Measurements from ENCODE around the gene CENPC.

CENPC gene

DNA sequence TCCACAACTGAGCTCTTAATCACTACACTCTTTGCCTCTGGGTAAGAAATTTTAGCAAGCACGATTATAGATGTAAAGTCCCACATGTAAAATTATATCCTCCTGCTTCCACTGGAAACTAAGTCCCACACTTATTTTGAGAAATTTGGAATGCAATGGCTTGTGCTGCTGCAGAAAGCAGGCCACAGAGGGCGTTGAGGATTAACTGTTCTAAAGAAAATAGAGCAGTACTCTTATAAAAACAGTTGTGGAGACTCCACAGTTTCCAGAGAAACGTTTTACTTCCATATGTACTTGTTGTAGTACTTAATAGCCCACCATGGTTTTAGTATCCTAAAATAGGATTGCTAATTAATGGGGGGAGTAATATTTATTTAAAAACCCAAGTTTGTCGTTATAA lies 1.7 kb upstream of the CENPC start:
- TF ChIP-seq OSR1 (CRISPR knock-in tag; IDR thresholded peaks at IDR 0.05), result no peak
- TF ChIP-seq GLIS3 (CRISPR knock-in tag; IDR thresholded peaks at IDR 0.05), result no peak
- no peak for TF ChIP-seq PPARA (CRISPR knock-in tag; IDR thresholded peaks at IDR 0.05; ENCODE audit: borderline replicate concordance)
- no peak for TF ChIP-seq ZNF8 (CRISPR knock-in tag; IDR thresholded peaks at IDR 0.05)
- TF ChIP-seq ZNF70 (CRISPR knock-in tag; IDR thresholded peaks at IDR 0.05), result no peak
- no peak for TF ChIP-seq ZFP30 (CRISPR knock-in tag; IDR thresholded peaks at IDR 0.05)
- TF ChIP-seq TCF4 (CRISPR knock-in tag; IDR thresholded peaks at IDR 0.05; ENCODE audit: borderline replicate concordance), result no peak
- no peak for TF ChIP-seq SNAI2 (CRISPR knock-in tag; IDR thresholded peaks at IDR 0.05)
- TF ChIP-seq ZNF565 (CRISPR knock-in tag; conservative IDR thresholded peaks at IDR 0.05; ENCODE audit: low read depth), result no peak
- no peak for TF ChIP-seq CSDC2 (CRISPR knock-in tag; IDR thresholded peaks at IDR 0.05)
- TF ChIP-seq, protein P1, sequence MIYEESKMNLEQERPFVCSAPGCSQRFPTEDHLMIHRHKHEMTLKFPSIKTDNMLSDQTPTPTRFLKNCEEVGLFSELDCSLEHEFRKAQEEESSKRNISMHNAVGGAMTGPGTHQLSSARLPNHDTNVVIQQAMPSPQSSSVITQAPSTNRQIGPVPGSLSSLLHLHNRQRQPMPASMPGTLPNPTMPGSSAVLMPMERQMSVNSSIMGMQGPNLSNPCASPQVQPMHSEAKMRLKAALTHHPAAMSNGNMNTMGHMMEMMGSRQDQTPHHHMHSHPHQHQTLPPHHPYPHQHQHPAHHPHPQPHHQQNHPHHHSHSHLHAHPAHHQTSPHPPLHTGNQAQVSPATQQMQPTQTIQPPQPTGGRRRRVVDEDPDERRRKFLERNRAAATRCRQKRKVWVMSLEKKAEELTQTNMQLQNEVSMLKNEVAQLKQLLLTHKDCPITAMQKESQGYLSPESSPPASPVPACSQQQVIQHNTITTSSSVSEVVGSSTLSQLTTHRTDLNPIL (CRISPR knock-in tag; IDR thresholded peaks at IDR 0.05; ENCODE audit: low read depth), result no peak

DNA sequence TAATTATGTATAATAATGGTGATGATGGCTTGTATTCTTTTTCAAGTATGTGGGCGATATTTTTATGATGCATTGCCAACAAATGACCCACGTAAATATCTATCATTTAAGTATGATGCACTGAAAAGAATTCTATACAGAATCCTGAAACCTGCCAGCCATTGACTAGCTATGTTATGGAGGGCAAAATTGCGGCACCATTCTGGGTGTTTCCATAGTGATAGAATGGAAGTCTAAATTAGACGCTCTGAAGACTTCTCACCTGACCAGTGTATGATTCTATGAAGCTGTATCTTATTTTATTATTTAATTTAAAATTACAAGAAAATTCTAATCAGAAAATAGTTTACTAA lies 677 bp upstream of the CENPC start:
- ATAC-seq, result no peak; the same call in 2 of the 3 replicates
- TF ChIP-seq ZNF565 (CRISPR knock-in tag; conservative IDR thresholded peaks at IDR 0.05; ENCODE audit: low read depth) (no peak), TOX (CRISPR knock-in tag; IDR thresholded peaks at IDR 0.05; ENCODE audit: borderline replicate concordance) (no peak), ESRRG (CRISPR knock-in tag; IDR thresholded peaks at IDR 0.05) (no peak), ARNTL (CRISPR knock-in tag; IDR thresholded peaks at IDR 0.05; ENCODE audit: borderline replicate concordance, low read depth) (no peak), TCF4 (CRISPR knock-in tag; IDR thresholded peaks at IDR 0.05; ENCODE audit: borderline replicate concordance) (no peak), ZC3H10 (CRISPR knock-in tag; IDR thresholded peaks at IDR 0.05) (no peak), GLIS3 (CRISPR knock-in tag; IDR thresholded peaks at IDR 0.05) (no peak), ZFP30 (CRISPR knock-in tag; IDR thresholded peaks at IDR 0.05) (no peak), ISL1 (CRISPR knock-in tag; IDR thresholded peaks at IDR 0.05) (no peak), SNAI2 (CRISPR knock-in tag; IDR thresholded peaks at IDR 0.05) (no peak)
- TF ChIP-seq, protein P2, sequence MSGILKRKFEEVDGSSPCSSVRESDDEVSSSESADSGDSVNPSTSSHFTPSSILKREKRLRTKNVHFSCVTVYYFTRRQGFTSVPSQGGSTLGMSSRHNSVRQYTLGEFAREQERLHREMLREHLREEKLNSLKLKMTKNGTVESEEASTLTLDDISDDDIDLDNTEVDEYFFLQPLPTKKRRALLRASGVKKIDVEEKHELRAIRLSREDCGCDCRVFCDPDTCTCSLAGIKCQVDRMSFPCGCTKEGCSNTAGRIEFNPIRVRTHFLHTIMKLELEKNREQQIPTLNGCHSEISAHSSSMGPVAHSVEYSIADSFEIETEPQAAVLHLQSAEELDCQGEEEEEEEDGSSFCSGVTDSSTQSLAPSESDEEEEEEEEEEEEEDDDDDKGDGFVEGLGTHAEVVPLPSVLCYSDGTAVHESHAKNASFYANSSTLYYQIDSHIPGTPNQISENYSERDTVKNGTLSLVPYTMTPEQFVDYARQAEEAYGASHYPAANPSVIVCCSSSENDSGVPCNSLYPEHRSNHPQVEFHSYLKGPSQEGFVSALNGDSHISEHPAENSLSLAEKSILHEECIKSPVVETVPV (CRISPR knock-in tag; IDR thresholded peaks at IDR 0.05), result no peak

More for the DNA sequence above, 1.7 kb upstream of the CENPC start:
- no peak for ATAC-seq

DNA sequence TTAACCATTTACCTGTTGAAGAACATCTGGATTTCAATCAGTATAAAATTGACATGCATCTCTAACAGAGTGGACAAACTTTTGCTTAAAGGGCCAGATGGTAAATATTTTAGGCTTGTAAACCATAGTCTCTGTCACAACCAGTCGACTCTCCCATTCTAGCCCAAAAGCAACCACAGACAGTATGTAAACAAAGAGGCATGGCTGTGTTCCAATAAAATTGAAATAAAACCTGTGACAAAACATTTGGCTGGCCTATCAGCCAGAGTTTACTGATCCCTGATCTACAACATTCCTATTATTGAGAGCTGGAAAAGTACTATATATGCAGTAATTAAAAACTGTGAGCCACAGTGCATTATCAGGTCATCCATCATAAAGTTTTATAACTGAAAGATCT lies 3.2 kb downstream of the CENPC start:
- TF ChIP-seq BACH2 (CRISPR knock-in tag; IDR thresholded peaks at IDR 0.05; ENCODE audit: borderline replicate concordance) (no peak), ZNF565 (CRISPR knock-in tag; conservative IDR thresholded peaks at IDR 0.05; ENCODE audit: low read depth) (no peak), OSR1 (CRISPR knock-in tag; IDR thresholded peaks at IDR 0.05) (no peak), TCF4 (CRISPR knock-in tag; IDR thresholded peaks at IDR 0.05; ENCODE audit: borderline replicate concordance) (no peak), ISL1 (CRISPR knock-in tag; IDR thresholded peaks at IDR 0.05) (no peak), ZNF8 (CRISPR knock-in tag; IDR thresholded peaks at IDR 0.05) (no peak), RARB (CRISPR knock-in tag; IDR thresholded peaks at IDR 0.05) (no peak), GLIS3 (CRISPR knock-in tag; IDR thresholded peaks at IDR 0.05) (no peak), PPARA (CRISPR knock-in tag; IDR thresholded peaks at IDR 0.05; ENCODE audit: borderline replicate concordance) (no peak), ZFP3 (CRISPR knock-in tag; IDR thresholded peaks at IDR 0.05) (no peak), ARNTL (CRISPR knock-in tag; IDR thresholded peaks at IDR 0.05; ENCODE audit: borderline replicate concordance, low read depth) (no peak), ZNF70 (CRISPR knock-in tag; IDR thresholded peaks at IDR 0.05) (no peak), CSDC2 (CRISPR knock-in tag; IDR thresholded peaks at IDR 0.05) (no peak)
- TF ChIP-seq, protein P3, sequence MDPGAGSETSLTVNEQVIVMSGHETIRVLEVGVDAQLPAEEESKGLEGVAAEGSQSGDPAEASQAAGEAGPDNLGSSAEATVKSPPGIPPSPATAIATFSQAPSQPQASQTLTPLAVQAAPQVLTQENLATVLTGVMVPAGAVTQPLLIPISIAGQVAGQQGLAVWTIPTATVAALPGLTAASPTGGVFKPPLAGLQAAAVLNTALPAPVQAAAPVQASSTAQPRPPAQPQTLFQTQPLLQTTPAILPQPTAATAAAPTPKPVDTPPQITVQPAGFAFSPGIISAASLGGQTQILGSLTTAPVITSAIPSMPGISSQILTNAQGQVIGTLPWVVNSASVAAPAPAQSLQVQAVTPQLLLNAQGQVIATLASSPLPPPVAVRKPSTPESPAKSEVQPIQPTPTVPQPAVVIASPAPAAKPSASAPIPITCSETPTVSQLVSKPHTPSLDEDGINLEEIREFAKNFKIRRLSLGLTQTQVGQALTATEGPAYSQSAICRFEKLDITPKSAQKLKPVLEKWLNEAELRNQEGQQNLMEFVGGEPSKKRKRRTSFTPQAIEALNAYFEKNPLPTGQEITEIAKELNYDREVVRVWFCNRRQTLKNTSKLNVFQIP (CRISPR knock-in tag; IDR thresholded peaks at IDR 0.05; ENCODE audit: borderline replicate concordance, low read depth), result no peak
- TF ChIP-seq, protein P1 (CRISPR knock-in tag; IDR thresholded peaks at IDR 0.05; ENCODE audit: low read depth), result no peak
- TF ChIP-seq, protein P2 (CRISPR knock-in tag; IDR thresholded peaks at IDR 0.05), result no peak
- no peak for ATAC-seq

All from SK-N-SH treated with all-trans-retinoic acid at 6 μM for 48 hours (cell line).